ENCODE results near the gene RBM18.

- TF ChIP-seq CTCF (IDR thresholded peaks at IDR 0.05) = no peak
- no peak for TF ChIP-seq EP300 (IDR thresholded peaks at IDR 0.05)
Measured at GRCh38 chr9:122213589-122214413, 50.8 kb downstream of the RBM18 start.
